VCaP (cell line): Measurements from ENCODE around the gene MAST3.
"Not testable (repeated sequence)": the region's sequence is repeated elsewhere in the genome, so short reads cannot be mapped to it uniquely, and the experiment has no call there.

Source experiments
- H3K27ac ChIP-seq: fragments of 450-650 bp; 2 replicates; pipeline ENCODE4 v1.5.1; 2017
- TF ChIP-seq, protein P1 (sequence below): fragments of 450-650 bp; conservative IDR thresholded peaks from 2 replicates; pipeline ENCODE4 v1.5.1; 2017; ENCODE audit warnings: mild to moderate bottlenecking, moderate library complexity

MAST3 gene

DNA sequence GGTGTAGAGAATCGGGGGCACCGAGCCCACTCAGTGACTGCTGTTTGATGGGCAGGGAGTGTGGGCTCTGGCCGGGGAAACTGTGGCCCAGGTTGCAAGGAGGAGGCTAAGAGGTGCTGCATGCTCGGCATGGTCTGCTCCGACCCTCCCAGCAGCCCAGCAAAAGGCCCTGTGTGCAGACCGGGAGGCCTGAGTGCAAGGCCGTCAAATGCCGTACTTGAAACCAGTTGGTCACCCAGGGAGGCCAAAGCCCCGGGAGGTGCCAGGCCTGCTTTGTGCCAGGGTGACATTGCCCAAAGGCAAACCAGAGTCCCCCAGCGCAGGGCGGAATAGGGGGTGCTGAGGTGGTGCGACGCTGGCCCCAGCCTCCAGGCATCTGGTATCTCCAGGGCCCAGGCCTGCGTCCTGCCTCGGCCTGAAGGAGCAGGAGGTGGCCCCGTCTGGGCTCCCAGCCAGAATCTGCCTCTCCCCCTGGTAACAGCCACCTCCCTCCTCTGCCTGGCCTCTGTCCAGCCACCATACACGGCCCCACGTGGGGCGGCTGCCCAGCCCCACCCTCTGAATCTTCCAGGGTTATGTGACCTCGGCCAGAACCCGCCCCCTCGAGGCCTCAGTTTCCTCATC is 59.4 kb downstream of the MAST3 start:
- peak overlapping the region; percentile 79 for H3K27ac ChIP-seq
- TF ChIP-seq, protein P1, sequence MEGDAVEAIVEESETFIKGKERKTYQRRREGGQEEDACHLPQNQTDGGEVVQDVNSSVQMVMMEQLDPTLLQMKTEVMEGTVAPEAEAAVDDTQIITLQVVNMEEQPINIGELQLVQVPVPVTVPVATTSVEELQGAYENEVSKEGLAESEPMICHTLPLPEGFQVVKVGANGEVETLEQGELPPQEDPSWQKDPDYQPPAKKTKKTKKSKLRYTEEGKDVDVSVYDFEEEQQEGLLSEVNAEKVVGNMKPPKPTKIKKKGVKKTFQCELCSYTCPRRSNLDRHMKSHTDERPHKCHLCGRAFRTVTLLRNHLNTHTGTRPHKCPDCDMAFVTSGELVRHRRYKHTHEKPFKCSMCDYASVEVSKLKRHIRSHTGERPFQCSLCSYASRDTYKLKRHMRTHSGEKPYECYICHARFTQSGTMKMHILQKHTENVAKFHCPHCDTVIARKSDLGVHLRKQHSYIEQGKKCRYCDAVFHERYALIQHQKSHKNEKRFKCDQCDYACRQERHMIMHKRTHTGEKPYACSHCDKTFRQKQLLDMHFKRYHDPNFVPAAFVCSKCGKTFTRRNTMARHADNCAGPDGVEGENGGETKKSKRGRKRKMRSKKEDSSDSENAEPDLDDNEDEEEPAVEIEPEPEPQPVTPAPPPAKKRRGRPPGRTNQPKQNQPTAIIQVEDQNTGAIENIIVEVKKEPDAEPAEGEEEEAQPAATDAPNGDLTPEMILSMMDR: no peak

DNA sequence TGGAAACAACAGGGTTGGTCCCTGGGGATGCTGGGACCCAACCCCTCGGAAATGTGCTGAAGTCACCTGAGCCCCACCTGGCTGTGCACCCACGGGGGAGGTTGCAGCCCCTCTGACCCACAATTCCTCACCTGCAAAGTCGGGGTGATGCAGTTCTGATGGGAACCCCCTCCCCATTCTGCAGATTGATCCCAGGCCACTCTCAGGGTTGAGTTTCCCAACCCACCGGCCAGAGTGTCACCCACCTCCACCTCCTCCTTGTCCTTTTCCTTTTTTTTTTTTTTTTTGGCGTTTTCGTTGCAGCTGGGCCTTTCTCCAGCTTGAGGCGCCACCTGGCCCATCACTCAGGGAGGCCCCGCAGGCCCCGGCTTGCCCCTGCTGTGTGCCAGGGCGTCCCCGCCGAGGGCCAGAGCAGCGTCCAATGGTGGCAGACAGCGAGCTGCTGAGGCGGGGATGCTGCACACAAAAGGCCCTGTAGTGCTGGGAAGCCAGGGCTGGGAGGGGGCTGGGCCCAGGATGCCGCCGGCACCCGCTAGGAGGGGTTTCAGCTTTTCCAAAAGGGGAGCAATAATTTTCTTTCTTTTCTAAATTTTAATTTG is 60.0 kb downstream of the MAST3 start:
- TF ChIP-seq, protein P1: no peak
- peak overlapping the region; percentile 79 for H3K27ac ChIP-seq

DNA sequence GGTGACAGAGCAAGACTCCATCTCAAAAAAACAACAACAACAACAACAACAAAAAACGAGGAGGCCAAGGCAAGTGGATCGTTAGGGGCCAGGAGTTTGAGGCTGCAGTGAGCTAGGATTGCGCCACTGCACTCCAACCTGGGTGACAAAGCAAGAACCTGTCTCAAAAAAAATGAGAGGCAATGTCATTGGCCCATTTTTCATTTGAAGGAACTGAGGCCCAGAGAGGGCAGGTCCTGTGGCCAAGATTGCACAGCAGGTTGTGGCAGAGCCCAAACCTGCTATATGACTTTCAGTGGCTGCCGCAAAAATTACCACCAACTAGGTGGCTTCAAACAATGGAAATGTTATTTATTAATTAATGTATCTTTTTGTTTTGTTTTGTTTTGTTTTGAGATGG is 60.9 kb downstream of the MAST3 start:
- H3K27ac ChIP-seq: peak overlapping the region; percentile 79; the same call in 1 of the 2 replicates
- TF ChIP-seq, protein P1: no peak

- H3K27ac ChIP-seq: not testable (repeated sequence)
Measured at GRCh38 chr19:18159059-18159616, 61.6 kb downstream of the MAST3 start.

DNA sequence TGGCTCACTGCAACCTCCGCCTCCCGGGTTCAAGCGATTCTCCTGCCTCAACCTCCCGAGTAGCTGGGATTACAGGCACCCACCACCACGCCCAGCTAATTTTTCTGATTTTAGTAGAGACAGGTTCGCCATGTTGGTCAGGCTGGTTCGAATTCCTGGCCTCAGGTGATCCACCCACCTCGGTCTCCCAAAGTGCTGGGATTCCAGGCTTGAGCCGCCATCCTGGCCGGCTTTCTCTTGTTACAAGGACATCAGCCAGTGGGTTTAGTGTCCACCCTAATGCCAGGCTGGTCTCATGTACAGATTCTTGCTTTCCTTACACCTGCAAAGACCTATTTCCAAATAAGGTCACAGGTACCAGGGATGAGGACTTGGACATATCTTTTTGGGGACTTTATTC is 62.2 kb downstream of the MAST3 start:
- peak overlapping the region; percentile 78; the same call in 1 of the 2 replicates for H3K27ac ChIP-seq
- TF ChIP-seq, protein P1: no peak

DNA sequence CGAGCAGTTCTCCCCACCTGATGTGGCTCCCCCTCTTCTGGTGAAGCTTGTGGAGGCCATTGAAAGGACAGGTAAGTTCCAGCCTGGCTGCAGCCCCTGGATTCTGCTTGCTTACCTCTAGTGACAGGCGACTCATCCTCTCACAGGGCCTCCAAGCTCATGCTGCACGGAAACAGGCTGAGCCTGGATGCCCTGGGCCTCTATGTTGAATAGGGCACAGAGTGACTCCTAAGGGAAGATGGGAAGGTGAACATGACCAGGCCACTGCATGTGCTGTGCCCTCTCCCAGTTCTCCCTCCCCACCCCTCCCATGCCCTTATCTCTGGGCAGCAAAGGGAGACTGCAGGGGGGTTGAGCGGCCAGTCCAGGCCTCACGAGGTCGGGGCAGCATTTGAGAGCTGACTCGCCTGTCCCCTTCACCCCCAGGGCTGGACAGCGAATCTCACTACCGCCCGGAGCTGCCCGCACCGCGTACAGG is 63.0 kb downstream of the MAST3 start:
- peak overlapping the region; percentile 78 for H3K27ac ChIP-seq
- TF ChIP-seq, protein P1: no peak

- TF ChIP-seq, protein P1: peak; percentile 99
Measured at GRCh38 chr19:18160971-18161635, 63.5 kb downstream of the MAST3 start.

More at GRCh38 chr19:18160971-18161635, 63.5 kb downstream of the MAST3 start:
- peak overlapping the region; percentile 78 for H3K27ac ChIP-seq
